Measurements from ENCODE around the gene EMC6.

The EMC6 gene

GRCh38 chr17:3715296-3715695, 46.7 kb downstream of the EMC6 start:
- DNase-seq: no peak

GRCh38 chr17:3718201-3718600, 49.6 kb downstream of the EMC6 start:
- no peak for DNase-seq

GRCh38 chr17:3719265-3719664, 50.7 kb downstream of the EMC6 start:
- no peak for DNase-seq

Measured in islet precursor cell (in vitro differentiated cells).